Left renal cortex interstitium (tissue), 4 donors: ENCODE data around the gene KLHL42. TPM values are rescaled to one million over a fixed set of nuclear protein-coding genes. Genes with fewer than 3 reads are reported as not detected.
A peak's percentile ranks its signal among the peaks of the same experiment; 100 is the strongest.
"Not testable (repeated sequence)": the region's sequence is repeated elsewhere in the genome, so short reads cannot be mapped to it uniquely, and the experiment has no call there.

ENCODE experiments used
- DNase-seq, 4 donors: peaks; one replicate each; pipeline ENCODE4 v3.0.0-alpha.2; 2013; ENCODE audit warnings: low read depth in 4 of 4, low spot score in 2 of 4, missing footprints in 1 of 4
- polyA plus RNA-seq, 4 donors: library from polyadenylated mRNA; unstranded; fragments of 120-200 nt; gene quantifications; one replicate each; pipeline ENCODE4 v1.2.1, GENCODE V29; 2013; ENCODE audit not compliant: insufficient read length in 4 of 4

The KLHL42 gene
- polyA plus RNA-seq, 4 donors = 27.7 to 43.5 (median 36.2) TPM

- no peak for DNase-seq
Measured at GRCh38 chr12:27814851-27815591, 35.0 kb downstream of the KLHL42 start.

- DNase-seq = no peak
Measured at GRCh38 chr12:27817766-27818165, 37.7 kb downstream of the KLHL42 start.

- no peak for DNase-seq
Measured at GRCh38 chr12:27818401-27818918, 38.4 kb downstream of the KLHL42 start.

GRCh38 chr12:27820564-27820963 is 40.5 kb downstream of the KLHL42 start:
- DNase-seq = no peak

GRCh38 chr12:27821259-27821973 is 41.4 kb downstream of the KLHL42 start:
- peak; percentile 56 to 78 (median 58) for DNase-seq

- no peak for DNase-seq
Measured at GRCh38 chr12:27822076-27822712, 42.2 kb downstream of the KLHL42 start.

- DNase-seq = no peak
Measured at GRCh38 chr12:27823038-27823437, 43.0 kb downstream of the KLHL42 start.

- no peak for DNase-seq
Measured at GRCh38 chr12:27824126-27824842, 44.3 kb downstream of the KLHL42 start.

- DNase-seq = no peak
Measured at GRCh38 chr12:27826076-27826475, 46.0 kb downstream of the KLHL42 start.

GRCh38 chr12:27828196-27828595 is 48.2 kb downstream of the KLHL42 start:
- no peak for DNase-seq

- no peak for DNase-seq
Measured at GRCh38 chr12:27838543-27839185, 58.6 kb downstream of the KLHL42 start.

GRCh38 chr12:27840229-27840999 is 60.4 kb downstream of the KLHL42 start:
- no peak for DNase-seq

- DNase-seq = no peak
Measured at GRCh38 chr12:27841392-27841882, 61.4 kb downstream of the KLHL42 start.

GRCh38 chr12:27843714-27844245 is 63.7 kb downstream of the KLHL42 start:
- no peak for DNase-seq

- no peak for DNase-seq
Measured at GRCh38 chr12:27844366-27845090, 64.5 kb downstream of the KLHL42 start.

GRCh38 chr12:27845187-27845586 is 65.2 kb downstream of the KLHL42 start:
- no peak for DNase-seq

GRCh38 chr12:27845706-27846105 is 65.7 kb downstream of the KLHL42 start:
- not testable (repeated sequence) for DNase-seq

- DNase-seq = not testable (repeated sequence)
Measured at GRCh38 chr12:27847293-27847692, 67.3 kb downstream of the KLHL42 start.
